NCI-H510A (cell line): ENCODE results near the gene ARL6IP6.
"Not testable (repeated sequence)": the region's sequence is repeated elsewhere in the genome, so short reads cannot be mapped to it uniquely, and the experiment has no call there.

Experiments used
- DNase-seq: peaks from one replicate; lab custom pipeline; 2025; lab: John Stamatoyannopoulos, UW

ARL6IP6 gene

GRCh38 chr2:152722639-152723038 is 4.2 kb downstream of the ARL6IP6 start:
- not testable (repeated sequence) for DNase-seq

- DNase-seq = no peak
Observed at GRCh38 chr2:152723918-152724317, 5.5 kb downstream of the ARL6IP6 start.

- no peak for DNase-seq
Observed at GRCh38 chr2:152729844-152730243, 11.4 kb downstream of the ARL6IP6 start.

DNA sequence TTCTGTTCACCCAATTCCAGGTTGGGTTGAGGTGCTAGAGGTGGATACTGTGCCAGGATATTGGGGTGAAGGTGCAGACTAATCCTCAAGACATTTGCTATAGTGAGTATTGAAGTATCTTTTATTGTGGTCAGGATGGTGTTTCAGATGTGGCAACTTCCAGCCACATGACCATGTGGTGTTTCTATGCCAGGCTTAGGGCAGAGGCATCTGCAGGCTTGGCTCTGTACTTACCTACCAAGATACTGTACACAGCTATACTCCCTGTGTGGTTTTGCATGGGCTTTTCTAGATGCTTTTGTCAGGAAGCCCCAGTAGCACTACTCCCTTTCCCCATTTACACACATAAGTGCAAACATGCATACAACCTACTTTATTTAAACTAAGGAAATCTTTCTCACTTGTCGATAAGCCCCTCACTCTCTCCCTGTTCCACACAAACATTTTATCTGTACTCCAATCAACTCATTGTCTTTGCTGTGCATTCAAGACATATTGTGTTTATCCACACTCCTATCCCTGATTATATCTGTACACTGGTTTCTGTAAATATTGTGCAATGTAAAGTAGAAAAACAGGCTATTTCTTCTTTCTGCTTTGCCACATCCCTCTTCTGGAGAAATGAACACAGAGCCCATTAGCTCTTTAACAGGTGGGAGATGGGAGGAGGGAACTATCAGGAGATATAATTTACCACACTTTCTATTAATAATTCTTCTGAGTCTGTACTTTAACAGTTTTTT is 12.3 kb downstream of the ARL6IP6 start:
- DNase-seq = no peak

DNA sequence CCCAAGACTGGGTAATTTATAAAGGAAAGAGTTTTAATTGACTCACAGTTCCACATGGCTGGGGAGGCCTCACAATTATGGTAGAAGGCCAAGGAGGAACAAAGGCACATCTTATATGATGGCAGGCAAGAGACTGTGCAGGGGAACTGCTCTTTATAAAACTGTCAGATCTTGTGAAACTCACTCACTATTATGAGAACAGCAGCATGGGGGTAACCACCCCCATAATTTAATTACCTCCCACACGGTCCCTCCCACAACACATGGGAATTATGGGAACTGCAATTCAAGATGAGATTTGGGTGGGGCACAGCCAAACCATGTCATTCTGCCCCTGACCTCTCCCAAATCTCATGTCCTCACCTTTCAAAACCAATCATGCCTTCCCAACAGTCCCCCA is 19.1 kb downstream of the ARL6IP6 start:
- DNase-seq = not testable (repeated sequence)

GRCh38 chr2:152738438-152738837 is 20.0 kb downstream of the ARL6IP6 start:
- DNase-seq = no peak

GRCh38 chr2:152739705-152740104 is 21.3 kb downstream of the ARL6IP6 start:
- not testable (repeated sequence) for DNase-seq

GRCh38 chr2:152740743-152741328 is 22.4 kb downstream of the ARL6IP6 start:
- no peak for DNase-seq

DNA sequence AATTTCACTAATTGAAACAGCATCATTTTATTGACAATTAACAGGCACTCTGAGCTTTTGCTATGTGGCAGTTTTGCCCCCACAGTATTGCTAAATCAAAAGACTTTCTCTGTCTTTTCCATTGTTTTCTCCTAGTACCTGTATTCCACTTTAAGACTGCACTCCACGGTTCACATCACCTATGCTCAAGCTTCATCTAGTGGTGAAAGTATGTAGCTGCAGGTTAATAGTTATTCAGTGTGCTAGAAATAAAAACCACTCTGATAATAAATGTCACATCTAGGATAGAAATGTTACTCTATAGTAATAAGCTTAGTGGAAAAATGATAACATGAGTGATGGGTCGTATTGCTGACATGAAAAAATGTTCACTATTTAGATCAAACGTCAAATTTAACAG is 24.6 kb downstream of the ARL6IP6 start:
- no peak for DNase-seq

GRCh38 chr2:152747751-152748150 is 29.3 kb downstream of the ARL6IP6 start:
- not testable (repeated sequence) for DNase-seq

GRCh38 chr2:152755029-152755428 is 36.6 kb downstream of the ARL6IP6 start:
- no peak for DNase-seq

- DNase-seq = no peak
Observed at GRCh38 chr2:152759290-152760072, 41.1 kb downstream of the ARL6IP6 start.

- DNase-seq = no peak
Observed at GRCh38 chr2:152761214-152761613, 42.8 kb downstream of the ARL6IP6 start.

DNA sequence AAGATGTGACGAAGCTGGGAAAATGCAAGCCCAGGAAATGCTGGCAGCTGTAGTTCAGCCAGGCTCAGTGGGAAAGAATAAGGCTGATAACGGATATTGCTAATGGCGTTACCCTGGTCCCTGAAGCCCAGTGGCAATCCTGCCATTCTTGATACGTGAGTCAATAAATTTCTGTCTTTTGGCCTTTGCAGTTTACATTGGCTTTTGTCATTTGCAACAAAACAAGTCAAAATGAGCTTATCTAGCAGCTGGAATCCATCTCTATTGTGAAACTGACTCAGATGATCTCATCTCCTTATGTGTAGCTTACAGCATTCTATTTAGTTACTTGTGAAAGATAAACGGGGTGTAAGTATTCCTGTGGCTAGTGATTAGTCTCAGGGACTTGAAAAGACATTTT is 43.8 kb downstream of the ARL6IP6 start:
- DNase-seq = no peak

DNA sequence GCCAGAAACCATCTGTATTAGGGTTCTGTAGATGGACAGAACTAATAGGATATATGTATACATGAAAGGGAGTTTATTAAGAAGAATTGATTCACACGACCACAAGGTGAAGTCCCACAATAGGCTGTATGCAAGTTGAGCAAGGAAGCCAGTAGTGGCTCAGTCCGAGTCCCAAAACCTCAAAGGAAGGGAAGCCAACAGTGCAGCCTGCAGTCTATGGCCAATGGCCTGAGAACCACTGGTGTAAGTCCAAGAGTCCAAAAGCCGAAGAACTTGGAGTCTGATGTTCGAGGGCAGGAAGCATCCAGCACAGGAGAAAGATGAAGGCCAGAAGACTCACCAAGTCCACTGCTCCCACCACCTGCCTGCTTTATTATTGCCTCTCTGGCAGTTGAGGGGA is 44.8 kb downstream of the ARL6IP6 start:
- not testable (repeated sequence) for DNase-seq

DNA sequence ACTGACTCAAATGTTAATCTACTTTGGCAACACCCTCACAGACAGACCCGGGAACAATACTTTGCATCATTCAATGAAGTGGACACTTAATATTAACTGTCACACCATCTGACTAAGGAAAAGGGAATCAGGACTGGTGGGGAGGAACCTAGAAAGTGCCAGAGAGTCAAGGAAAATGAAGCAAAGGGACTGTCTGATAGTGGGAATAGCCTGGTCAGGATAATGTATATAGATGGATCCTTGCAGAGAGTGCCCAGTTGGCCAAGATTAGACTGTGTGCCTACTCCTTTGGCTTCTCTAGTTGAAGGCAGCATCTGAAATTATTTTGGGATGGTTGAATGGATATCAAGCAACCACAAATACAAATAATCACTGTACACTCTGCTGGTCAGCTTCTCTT is 45.2 kb downstream of the ARL6IP6 start:
- no peak for DNase-seq

GRCh38 chr2:152766928-152767327 is 48.5 kb downstream of the ARL6IP6 start:
- no peak for DNase-seq

DNA sequence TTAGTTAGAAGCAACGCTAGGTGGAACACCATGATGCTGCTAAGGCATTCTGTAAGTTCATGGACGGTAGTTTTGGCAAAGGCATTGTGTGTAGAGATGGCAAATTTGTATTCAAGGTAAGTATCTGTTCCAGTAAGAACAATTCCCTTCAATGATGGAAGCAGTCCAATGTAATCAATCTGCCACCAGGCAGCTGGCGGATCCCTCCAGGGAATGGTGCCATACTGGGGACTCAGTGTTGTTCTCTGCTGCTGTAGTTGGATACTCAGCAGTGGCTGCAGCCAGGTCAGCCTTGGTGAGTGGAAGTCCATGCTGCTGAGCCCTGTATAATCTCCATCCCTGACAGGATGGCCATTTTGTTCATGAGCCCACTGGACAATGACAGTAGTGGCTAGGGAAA is 62.8 kb downstream of the ARL6IP6 start:
- no peak for DNase-seq

GRCh38 chr2:152782171-152782570 is 63.8 kb downstream of the ARL6IP6 start:
- no peak for DNase-seq

DNA sequence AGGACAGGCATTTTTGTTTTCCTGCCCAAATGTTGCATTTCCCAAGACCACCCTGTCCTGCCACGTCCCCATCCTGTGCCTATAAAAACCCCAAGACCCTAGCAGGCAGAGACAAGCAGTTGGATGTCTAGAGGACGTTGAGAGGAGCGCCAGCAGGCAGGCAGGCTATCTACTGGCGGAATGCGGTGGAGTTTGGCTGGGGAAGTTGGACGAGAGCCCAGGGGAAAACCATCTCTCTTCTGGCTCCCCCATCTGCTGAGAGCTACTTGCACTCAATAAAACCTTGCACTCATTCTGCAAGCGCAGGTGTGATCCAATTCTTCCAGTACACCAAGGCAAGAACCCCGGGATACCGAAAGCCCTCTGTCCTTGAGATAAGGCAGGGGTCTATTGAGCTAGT is 72.5 kb downstream of the ARL6IP6 start:
- DNase-seq = no peak

DNA sequence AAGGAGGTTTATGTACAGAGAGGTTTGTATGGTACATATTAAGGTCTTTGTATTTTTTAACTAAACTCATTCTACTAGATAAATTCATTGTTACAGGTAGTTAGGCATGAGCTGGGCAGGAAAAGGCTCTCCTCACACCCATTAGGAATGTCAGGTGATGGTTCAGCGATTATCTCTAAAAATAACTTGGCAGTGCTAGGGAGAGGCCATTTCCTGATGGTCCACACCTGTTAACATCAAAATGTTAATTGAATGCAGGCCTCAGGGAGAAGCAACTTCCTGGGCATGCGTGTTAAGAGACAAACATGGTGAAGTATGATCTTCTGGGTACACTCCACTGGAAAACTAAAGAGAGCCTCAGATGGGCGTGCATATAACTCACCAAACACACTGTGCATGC is 73.6 kb downstream of the ARL6IP6 start:
- DNase-seq = no peak

- no peak for DNase-seq
Observed at GRCh38 chr2:152792974-152793373, 74.6 kb downstream of the ARL6IP6 start.

- no peak for DNase-seq
Observed at GRCh38 chr2:152796941-152797340, 78.5 kb downstream of the ARL6IP6 start.
